Heart left ventricle (tissue), 16 donors: ENCODE data around the gene KCNJ9. TPM values are rescaled to one million over a fixed set of nuclear protein-coding genes. Genes with fewer than 3 reads are reported as not detected.

Experiments used
- ATAC-seq, 4 donors: fragments of 200-7000 bp; cut with Tn5 transposase; one replicate each; pipeline ENCODE4 v1.9.1; 2020 to 2022; ENCODE audit warnings: moderate library complexity in 4 of 4, mild to moderate bottlenecking in 3 of 4, moderate number of reproducible peaks in 1 of 4
- DNase-seq, 5 donors: peaks; one replicate each; pipeline ENCODE4 v3.0.0-alpha.2; 2020
- H3K27ac ChIP-seq, 12 donors: fragments of 200-600 bp; sonication (generic) in 4 of 12; one replicate each; pipeline versions ENCODE4 v1.5.0 to v1.8.0; 2016 to 2022; ENCODE audit warnings: mild to moderate bottlenecking in 2 of 12
- H3K27me3 ChIP-seq, 9 donors: fragments of 200-600 bp; sonication (generic) in 2 of 9; one replicate each; pipeline versions ENCODE4 v1.5.1 to v1.8.0; 2016 to 2022; ENCODE audit warnings: mild to moderate bottlenecking in 3 of 9
- H3K36me3 ChIP-seq, 9 donors: fragments of 200-600 bp; sonication (generic) in 2 of 9; one replicate each; pipeline versions ENCODE4 v1.5.0 to v1.8.0; 2018 to 2022; ENCODE audit warnings: mild to moderate bottlenecking in 2 of 9
- H3K4me1 ChIP-seq, 12 donors: fragments of 200-600 bp; sonication (generic) in 4 of 12; one replicate each; pipeline versions ENCODE4 v1.5.0 to v1.8.0; 2016 to 2022; ENCODE audit warnings: mild to moderate bottlenecking in 3 of 12
- H3K4me3 ChIP-seq, 12 donors: fragments of 200-600 bp; sonication (generic) in 4 of 12; one replicate each; pipeline versions ENCODE4 v1.5.0 to v1.8.0; 2017 to 2022; ENCODE audit warnings: mild to moderate bottlenecking in 9 of 12, moderate library complexity in 4 of 12
- H3K9me3 ChIP-seq, 12 donors: fragments of 200-600 bp; sonication (generic) in 4 of 12; one replicate each; pipeline versions ENCODE4 v1.5.0 to v1.8.0; 2016 to 2022; ENCODE audit warnings: mild to moderate bottlenecking in 1 of 12
- CTCF ChIP-seq, 12 donors: fragments of 200-600 bp; sonication (generic) in 4 of 12; IDR thresholded peaks; one replicate each; pipeline versions ENCODE4 v1.5.0 to v1.8.0; 2018 to 2022; ENCODE audit warnings: antibody characterized with exemption in 12 of 12, mild to moderate bottlenecking in 5 of 12
- POLR2A ChIP-seq, 2 donors: fragments of 450-650 bp; IDR thresholded peaks; one replicate each; pipeline ENCODE4 v1.6.1; 2017; ENCODE audit warnings: antibody characterized with exemption in 2 of 2, mild to moderate bottlenecking in 2 of 2, moderate library complexity in 2 of 2
- WGBS, 4 donors: extraction: QIAGEN DNeasy Blood & Tissue Kit in 2 of 4; methylation state at CpG; one replicate each; pipeline versions ENCODE4 v1.1.5 to v1.1.7; 2013 to 2018; 5-methylcytosine and 5-hydroxymethylcytosine counted together
- intact Hi-C, 10 donors: fragments of 100-400 bp; cut with DNase I; formaldehyde crosslinking; loops; one replicate each; pipeline versions ENCODE4 v1.11.1 to v1.14.2; 2022
- polyA plus RNA-seq, 2 donors: library from polyadenylated mRNA; stranded (reverse); fragments of 200-250 nt; gene quantifications; one replicate each; pipeline ENCODE4 v1.2.3, GENCODE V29; 2013
- total RNA-seq, 9 donors: library from RNA; depleted of rRNA in 2 of 9; stranded (reverse); fragments of >200 nt in 2 of 9; fragmentation: NEBNext Ultra II Directional in 3 of 9; extraction: Animal tissue kit (Norgen Biotek cat#: 25700) in 3 of 9; gene quantifications; one replicate each; pipeline versions ENCODE4 v1.1.0 to v1.2.4, GENCODE V29; 2016 to 2023
- donor health status: ischemic (EF 13 %, LVEDD 7.1; RV severe dilation, severe dysfunction).
- donor health status: healthy with polysubstance abuse.
- donor health status: DM: no; HTN: yes; CAD: no.
- donor health status: DM: no; HTN: no; CAD: no.
- donor health status: ischemic (EF 25% LVEDD 6.9; RV normal size, moderate dysfunction).
- donor health status: ischemic (EF 25% LVEDD 5.7; RV mildly dilated, moderate dysfunction).
- donor health status: healthy.
- donor health status: DM: yes; HTN: yes; CAD: no.
- donor health status: ischemic (EF 35%, LVEDD 5.7; RV mildly dilated, moderate dysfunction).
- donor health status: nonischemic (EF 11% LVEDD 7.7; RV severe dilation, severe dysfunction).
- donor health status: DM: yes; HTN: yes; CAD: no.
- donor health status: PGD.
- donor health status: ischemic (EF 29% LVEDD 5.4; RV normal size, mild dysfunction).
- donor health status: nonischemic (EF 23%, LVEDD 6.1; RV moderate dilation, normal function).

Gene KCNJ9
- total and polyA plus RNA-seq, 11 donors = 0.06 to 0.29 (median 0.08) TPM; not detected in 8

- no peak overlapping the region for H3K4me3 ChIP-seq
- ATAC-seq (no peak), DNase-seq (no peak)
- TF ChIP-seq POLR2A (IDR thresholded peaks at IDR 0.05) (no peak), CTCF (IDR thresholded peaks at IDR 0.05) (no peak)
- H3K36me3 ChIP-seq = no peaks in the 10 kb centered on the region
- H3K4me1 ChIP-seq = peaks cover 0 to 14% (median 0%) of the 10 kb centered on the region in 12 donors
- WGBS, 4 donors = 37 to 54% (median 44%) methylated on average over 3 of the region's 3 CpGs
- intact Hi-C loops = no loop called here
- no peak overlapping the region for H3K27ac ChIP-seq
- H3K9me3 ChIP-seq = no peaks in the 10 kb centered on the region
- peaks cover 0 to 10% (median 0%) of the 10 kb centered on the region in 9 donors for H3K27me3 ChIP-seq
These were observed 16.6 kb upstream of the KCNJ9 start for GRCh38 chr1:160064746-160065145.

GRCh38 chr1:160066829-160067745, 14.3 kb upstream of the KCNJ9 start:
- Histone ChIP-seq H3K4me3 (no peak overlapping the region), H3K4me1 (peaks cover 0 to 23% (median 6%) of the 10 kb centered on the region in 12 donors), H3K36me3 (no peaks in the 10 kb centered on the region), H3K27ac (no peak overlapping the region), H3K27me3 (peaks cover 0 to 12% (median 0%) of the 10 kb centered on the region in 9 donors), H3K9me3 (no peaks in the 10 kb centered on the region)
- 52 to 64% (median 59%) methylated on average over 6 of the region's 6 CpGs for WGBS, 4 donors
- DNase-seq = no peak
- no peak for ATAC-seq
- TF ChIP-seq CTCF (IDR thresholded peaks at IDR 0.05) = no peak
- no peak for TF ChIP-seq POLR2A (IDR thresholded peaks at IDR 0.05)
- intact Hi-C loops = no loop called here

- Histone ChIP-seq H3K36me3 (no peaks in the 10 kb centered on the region), H3K27me3 (peaks cover 0 to 11% (median 0%) of the 10 kb centered on the region in 9 donors), H3K27ac (no peak overlapping the region), H3K9me3 (no peaks in the 10 kb centered on the region), H3K4me3 (no peak overlapping the region), H3K4me1 (peaks cover 0 to 22% (median 6%) of the 10 kb centered on the region in 12 donors)
- ATAC-seq = no peak
- WGBS, 4 donors = 59 to 73% (median 71%) methylated on average over 2 to 5 of the region's 5 CpGs
- DNase-seq = no peak
- intact Hi-C loops = no loop called here
- no peak for TF ChIP-seq POLR2A (IDR thresholded peaks at IDR 0.05)
- no peak for TF ChIP-seq CTCF (IDR thresholded peaks at IDR 0.05)
These were observed 13.1 kb upstream of the KCNJ9 start for GRCh38 chr1:160068225-160068624.

GRCh38 chr1:160069460-160070231, 11.7 kb upstream of the KCNJ9 start, which contains the start of gene KCNJ10:
KCNJ10 (minus strand) TSS chr1:160070160; CDS start chr1:160042532, 27,628 bp downstream.
- peaks cover 0 to 11% (median 0%) of the 10 kb centered on the region in 9 donors for H3K27me3 ChIP-seq
- H3K9me3 ChIP-seq = no peaks in the 10 kb centered on the region
- 9 to 16% (median 11%) methylated on average over 19 to 32 of the region's 32 CpGs for WGBS, 4 donors
- no peak for ATAC-seq
- H3K27ac ChIP-seq = peak within 1 kb of the TSS in 2 of 12 donors; percentile 40 to 42
- intact Hi-C loops = no loop called here
- TF ChIP-seq CTCF (IDR thresholded peaks at IDR 0.05) (no peak), POLR2A (IDR thresholded peaks at IDR 0.05) (no peak)
- DNase-seq = no peak
- H3K4me1 ChIP-seq = peaks cover 0 to 14% (median 6%) of the 10 kb centered on the region in 12 donors
- peak within 1 kb of the TSS; percentile 29 to 71 (median 59) for H3K4me3 ChIP-seq
- H3K36me3 ChIP-seq = no peaks in the 10 kb centered on the region
